Stimulated activated naive CD4-positive, alpha-beta T cell treated with Interleukin-2 at 50 U/mL for 16 hours (primary cell): ENCODE data around the gene KRT73.

ENCODE experiments used
- DNase-seq: peaks from one replicate; lab custom pipeline; 2025; lab: John Stamatoyannopoulos, UW

The KRT73 gene

DNA sequence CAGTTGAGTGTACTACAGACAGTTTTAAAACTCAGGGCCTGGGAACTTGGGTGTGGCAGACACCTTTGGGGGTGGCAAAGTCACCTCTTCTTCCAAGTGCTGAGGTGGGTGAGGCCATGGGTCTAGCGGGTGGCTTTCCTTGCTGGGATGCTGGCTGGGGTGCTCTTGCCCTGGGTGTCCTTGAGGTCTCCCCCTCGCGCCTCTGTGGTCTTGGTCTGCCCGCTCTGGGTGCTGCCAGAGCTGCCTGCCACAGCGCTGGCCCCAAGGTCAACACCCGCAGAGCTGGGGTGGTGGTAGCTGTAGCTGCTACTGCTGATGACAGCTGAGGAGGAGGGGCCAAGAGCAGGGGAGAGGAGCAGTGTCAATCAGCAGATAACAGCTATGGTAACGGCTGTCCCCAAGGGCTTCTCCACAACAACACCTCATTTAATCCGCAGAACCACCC, 51.5 kb downstream of the KRT73 start:
- DNase-seq = no peak

DNA sequence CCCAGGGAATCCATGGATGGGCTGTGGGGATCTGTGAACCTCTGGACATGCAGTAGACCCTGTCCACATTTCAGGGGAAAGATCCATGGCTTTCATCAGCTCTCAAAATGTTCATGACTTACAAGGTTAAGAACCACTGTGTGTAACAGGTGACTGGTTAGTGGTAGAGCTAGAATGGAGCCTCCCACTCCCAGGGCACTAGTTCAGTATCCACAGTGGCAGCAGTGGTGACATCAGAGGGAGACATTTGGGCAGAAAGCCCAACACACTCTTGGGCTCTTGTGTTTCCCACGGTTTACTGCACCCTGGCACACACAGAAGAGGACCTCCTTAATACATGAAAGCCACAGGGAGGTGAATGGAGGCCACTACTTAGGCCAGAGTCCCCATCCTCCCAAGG, 53.8 kb downstream of the KRT73 start:
- no peak for DNase-seq

DNA sequence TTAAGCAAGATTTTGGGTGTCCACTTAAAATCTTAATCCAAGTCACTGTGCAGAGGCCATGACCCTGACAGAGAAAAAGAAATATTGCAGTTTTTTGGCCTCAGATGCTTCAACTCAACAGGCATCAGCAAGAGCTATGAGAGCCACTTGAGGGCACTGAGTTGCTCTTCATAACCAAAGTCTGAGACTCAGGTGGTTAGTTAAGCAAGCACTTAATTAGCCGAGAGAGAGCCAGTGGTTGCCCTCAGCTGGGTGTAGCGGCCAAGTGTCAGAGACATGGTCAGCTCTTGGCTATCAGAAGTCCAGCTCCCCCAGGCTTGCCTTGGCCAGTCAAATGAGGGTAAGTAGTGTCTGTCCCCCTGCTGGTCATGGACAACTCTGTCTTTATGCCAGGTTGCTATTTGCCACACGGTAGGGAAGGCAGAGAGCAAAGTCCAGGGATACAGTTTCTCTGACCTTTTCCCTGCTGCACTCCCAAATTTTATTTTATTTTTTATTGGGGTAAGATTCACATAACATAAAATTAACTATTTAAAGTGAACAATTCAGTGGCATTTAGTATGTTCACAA, 56.4 kb downstream of the KRT73 start:
- DNase-seq = no peak

DNA sequence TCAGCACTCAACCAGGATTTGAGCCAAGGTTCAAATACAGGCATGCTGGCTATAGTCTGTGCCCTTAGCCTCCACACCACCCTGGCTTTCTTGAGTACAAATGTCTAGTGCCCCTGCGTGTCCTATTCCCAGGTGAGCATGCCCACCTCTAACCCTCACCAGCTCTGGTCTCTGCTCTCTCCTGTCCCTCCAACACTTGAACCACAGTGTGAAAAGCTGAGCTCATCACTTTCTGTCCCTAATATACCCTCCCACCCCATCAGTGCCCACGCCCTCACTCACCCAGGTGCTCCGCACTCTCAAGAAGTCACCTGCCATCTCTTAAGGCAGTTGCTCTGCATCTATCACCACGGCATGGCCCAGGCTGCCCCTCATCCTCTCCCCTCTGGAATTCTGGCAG, 58.4 kb downstream of the KRT73 start:
- DNase-seq = no peak

DNA sequence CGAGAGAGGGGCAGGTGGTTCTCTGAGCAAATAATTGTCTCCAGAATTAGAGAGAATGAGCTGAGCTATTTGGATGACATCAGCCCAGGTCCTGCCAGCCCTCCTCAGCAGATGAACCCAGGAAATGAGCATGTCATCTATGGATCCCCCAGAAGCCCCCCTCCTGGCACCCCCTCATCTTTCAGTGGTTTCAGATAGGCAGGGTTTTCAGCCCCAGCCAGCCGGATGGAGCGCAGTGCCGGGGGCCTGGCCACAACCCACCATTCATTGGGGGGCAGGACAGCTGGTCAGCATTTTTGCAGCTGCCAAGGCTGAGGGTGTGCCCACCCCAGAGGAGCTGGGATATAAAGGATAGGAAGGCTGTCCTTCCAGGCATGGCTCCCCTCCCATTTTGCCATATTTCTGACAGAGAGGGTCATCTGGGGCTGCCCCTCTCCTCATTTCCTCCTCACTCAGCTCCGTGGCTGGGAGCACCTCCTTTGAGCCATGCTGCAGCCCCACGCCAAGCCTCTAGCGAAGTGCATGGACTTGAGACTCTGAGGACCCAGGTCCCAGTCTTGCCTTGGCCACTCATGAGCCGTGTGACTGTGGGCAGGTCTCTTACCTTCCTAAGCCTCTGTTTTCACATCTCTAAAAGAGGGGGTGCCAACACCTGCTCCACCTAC, 59.4 kb downstream of the KRT73 start:
- no peak for DNase-seq
